K562 (cell line): ENCODE measurements around the gene MAPKAPK3. TPM values are rescaled to one million over a fixed set of nuclear protein-coding genes. Genes with fewer than 3 reads are reported as not detected.

Experiments used
- CBX2 ChIP-seq: fragments of 200-600 bp; sonication (generic); IDR thresholded peaks from one replicate; pipeline ENCODE4 v1.6.1; 2012; ENCODE audit warnings: mild to moderate bottlenecking, low read length, inconsistent platforms; ENCODE audit not compliant: insufficient read depth, poor library complexity, severe bottlenecking
- CEBPZ ChIP-seq: fragments of 150-350 bp; IDR thresholded peaks from 2 replicates; pipeline ENCODE4 v1.6.1; 2014; ENCODE audit warnings: low read depth, mild to moderate bottlenecking, low read length, borderline replicate concordance
- ESRRA ChIP-seq: fragments of 450-650 bp; IDR thresholded peaks from 2 replicates; pipeline ENCODE4 v1.6.1; 2014; ENCODE audit warnings: low read depth, mild to moderate bottlenecking, moderate library complexity, borderline replicate concordance
- FOXM1 ChIP-seq, 2 experiments: fragments of 450-650 bp in 1 of 2; sonication (generic) in 1 of 2; formaldehyde crosslinking in 1 of 2; IDR thresholded peaks; 2 replicates each; pipeline versions ENCODE4 v1.6.1 to v1.9.0; 2017 to 2022; ENCODE audit warnings: low read depth in 2 of 2, mild to moderate bottlenecking in 2 of 2, missing genetic modification reagents in 1 of 2, moderate library complexity in 1 of 2
- NBN ChIP-seq: fragments of 450-650 bp; IDR thresholded peaks from 2 replicates; pipeline ENCODE4 v1.6.1; 2016; ENCODE audit warnings: low read depth, mild to moderate bottlenecking
- NELFE ChIP-seq: IDR thresholded peaks from 2 replicates; pipeline ENCODE4 v1.6.1; 2011; ENCODE audit warnings: mild to moderate bottlenecking; ENCODE audit not compliant: insufficient read depth, insufficient read length
- NR2C1 ChIP-seq, 2 experiments: fragments of 450-650 bp; IDR thresholded peaks; 2 replicates each; pipeline ENCODE4 v1.6.1; 2017; ENCODE audit warnings: mild to moderate bottlenecking in 2 of 2, antibody characterized with exemption in 1 of 2, inconsistent platforms in 1 of 2, missing compliant biosample characterization in 1 of 2, missing genetic modification characterization in 1 of 2
- POU5F1 ChIP-seq: fragments of 150-350 bp; IDR thresholded peaks from 2 replicates; pipeline ENCODE4 v1.6.1; 2014; ENCODE audit warnings: borderline replicate concordance, low read length, low read depth, mild to moderate bottlenecking; ENCODE audit not compliant: partially characterized antibody
- SRF ChIP-seq, 2 experiments: fragments of 250-450, 450-650 bp in 1 of 2; sonication (Bioruptor Pico) in 1 of 2; sonication (generic) in 1 of 2; formaldehyde crosslinking; IDR thresholded peaks; 2 replicates each; pipeline versions ENCODE4 v1.5.0 to v1.5.1; 2020 to 2022; ENCODE audit warnings: mild to moderate bottlenecking in 1 of 2, missing genetic modification reagents in 1 of 2
- XRCC4 ChIP-seq: IDR thresholded peaks from one replicate; pipeline ENCODE4 v1.6.1; 2011; ENCODE audit not compliant: insufficient read depth, insufficient read length; ENCODE audit errors: extremely low read depth
- ZFP30 ChIP-seq: fragments of 250-450 bp; sonication (Bioruptor Pico); IDR thresholded peaks from 2 replicates; pipeline ENCODE4 v1.8.0; 2022; ENCODE audit warnings: moderate library complexity, mild to moderate bottlenecking, inconsistent platforms, borderline replicate concordance
- ZKSCAN8 ChIP-seq: fragments of 200-800 bp; sonication (Bioruptor generic); IDR thresholded peaks from 2 replicates; pipeline ENCODE4 v1.6.1; 2016; ENCODE audit warnings: missing genetic modification characterization, missing compliant biosample characterization
- ZNF140 ChIP-seq: fragments of 250-450 bp; sonication (Bioruptor Pico); IDR thresholded peaks from 2 replicates; pipeline ENCODE4 v1.8.0; 2021; ENCODE audit warnings: moderate library complexity, mild to moderate bottlenecking, inconsistent platforms
- ZNF609 ChIP-seq: sonication (generic); formaldehyde crosslinking; IDR thresholded peaks from 2 replicates; pipeline ENCODE4 v1.8.1; 2023; ENCODE audit warnings: missing genetic modification reagents, mild to moderate bottlenecking, borderline replicate concordance
- polyA plus RNA-seq, 8 experiments: library from polyadenylated mRNA; depleted of rRNA in 4 of 8; stranded (reverse) in 5 of 8; unstranded in 3 of 8; fragments of >200 nt; fragmentation: Nextera tagmentation in 2 of 8; fragmentation: Illumina TruSeq in 1 of 8; extraction: Ambion mirVana in 2 of 8; extraction: Trizol in 1 of 8; gene quantifications; 2 replicates each; pipeline versions ENCODE4 v1.2.1 to v1.2.3, GENCODE V29; 2011 to 2014; ENCODE audit warnings: inconsistent platforms in 1 of 8, missing spikeins in 1 of 8
- total RNA-seq, 7 experiments: library from RNA; depleted of rRNA in 6 of 7; stranded (reverse); fragments of >200 nt in 6 of 7; fragmentation: Illumina TruSeq in 2 of 7; extraction: Trizol in 2 of 7; gene quantifications; 2 replicates each; pipeline versions ENCODE4 v1.2.1 to v1.2.3, GENCODE V29; 2011 to 2021; ENCODE audit warnings: low replicate concordance in 1 of 7
- TF ChIP-seq, protein P1 (sequence below): fragments of 250-450 bp; sonication (Bioruptor Pico); IDR thresholded peaks from 2 replicates; pipeline ENCODE4 v1.5.0; 2022; ENCODE audit warnings: mild to moderate bottlenecking

Gene MAPKAPK3
- total and polyA plus RNA-seq, 9 of the 15 experiments (the other 6 are each of a cell fraction or from before 2014, with no cell fraction given): 8.0 to 56.4 (median 41.2) TPM

DNA sequence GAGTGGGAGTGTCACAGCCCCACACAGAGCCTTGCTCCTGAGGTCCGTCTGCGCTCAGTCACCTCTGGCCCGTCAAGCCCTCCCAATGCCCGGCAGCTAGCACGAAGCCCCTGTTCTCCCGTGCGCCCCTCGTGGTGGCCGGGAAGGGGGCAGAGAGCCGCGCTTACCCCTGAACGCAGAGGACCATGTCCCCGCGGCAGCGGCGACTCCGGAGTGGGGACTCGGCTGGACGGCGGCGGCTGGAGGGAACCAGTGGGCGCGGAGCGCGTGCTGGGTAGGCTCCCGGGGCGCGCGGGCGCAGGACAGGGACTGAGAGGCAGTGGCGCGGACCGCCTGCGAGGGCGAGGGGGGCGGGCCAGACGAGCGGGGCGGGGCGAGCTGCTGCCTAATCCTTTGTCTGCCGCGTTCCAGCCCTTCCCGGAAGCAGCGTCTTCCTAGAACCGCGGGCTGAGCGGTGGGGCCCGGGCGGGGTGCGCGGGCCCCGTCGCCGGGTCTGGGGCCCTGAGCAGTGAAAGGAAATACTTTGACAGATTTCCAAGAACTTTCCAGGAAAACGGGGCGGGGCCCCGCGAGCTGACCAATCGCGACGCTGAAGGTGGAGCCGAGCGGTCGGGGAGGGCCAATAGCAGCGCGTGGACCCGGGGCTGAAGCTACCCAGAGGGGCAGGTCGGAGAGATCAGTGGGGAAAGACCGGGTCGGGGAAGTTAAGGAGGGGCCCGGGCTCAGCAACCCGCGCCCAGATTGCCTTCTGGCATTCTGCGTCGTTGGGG is 5.3 kb upstream of the MAPKAPK3 start, which contains the start of gene CISH (continued):
- TF ChIP-seq ESRRA: peak; percentile 59; the same call in 1 of the 2 replicates
- TF ChIP-seq ZKSCAN8 (CRISPR knock-in tag): no peak
- TF ChIP-seq ZFP30 (CRISPR knock-in tag): no peak
- TF ChIP-seq ZNF609: no peak
- TF ChIP-seq NR2C1 (IDR thresholded peaks at IDR 0.05): no peak
- no peak for TF ChIP-seq NR2C1 (tag; IDR thresholded peaks at IDR 0.05)
- TF ChIP-seq ZNF140 (CRISPR knock-in tag): no peak
- TF ChIP-seq SRF (CRISPR knock-in tag; IDR thresholded peaks at IDR 0.05): no peak
- no peak for TF ChIP-seq CBX2
- no peak for TF ChIP-seq CEBPZ
- TF ChIP-seq XRCC4: no peak
- TF ChIP-seq, protein P1, sequence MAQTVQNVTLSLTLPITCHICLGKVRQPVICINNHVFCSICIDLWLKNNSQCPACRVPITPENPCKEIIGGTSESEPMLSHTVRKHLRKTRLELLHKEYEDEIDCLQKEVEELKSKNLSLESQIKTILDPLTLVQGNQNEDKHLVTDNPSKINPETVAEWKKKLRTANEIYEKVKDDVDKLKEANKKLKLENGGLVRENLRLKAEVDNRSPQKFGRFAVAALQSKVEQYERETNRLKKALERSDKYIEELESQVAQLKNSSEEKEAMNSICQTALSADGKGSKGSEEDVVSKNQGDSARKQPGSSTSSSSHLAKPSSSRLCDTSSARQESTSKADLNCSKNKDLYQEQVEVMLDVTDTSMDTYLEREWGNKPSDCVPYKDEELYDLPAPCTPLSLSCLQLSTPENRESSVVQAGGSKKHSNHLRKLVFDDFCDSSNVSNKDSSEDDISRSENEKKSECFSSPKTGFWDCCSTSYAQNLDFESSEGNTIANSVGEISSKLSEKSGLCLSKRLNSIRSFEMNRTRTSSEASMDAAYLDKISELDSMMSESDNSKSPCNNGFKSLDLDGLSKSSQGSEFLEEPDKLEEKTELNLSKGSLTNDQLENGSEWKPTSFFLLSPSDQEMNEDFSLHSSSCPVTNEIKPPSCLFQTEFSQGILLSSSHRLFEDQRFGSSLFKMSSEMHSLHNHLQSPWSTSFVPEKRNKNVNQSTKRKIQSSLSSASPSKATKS (CRISPR knock-in tag): no peak
- no peak for TF ChIP-seq POU5F1
- no peak; the same call in 1 of the 2 replicates for TF ChIP-seq FOXM1 (IDR thresholded peaks at IDR 0.05; ENCODE audit: low read depth)
- no peak for TF ChIP-seq FOXM1 (CRISPR knock-in tag; IDR thresholded peaks at IDR 0.05; ENCODE audit: low read depth)
- TF ChIP-seq NELFE: no peak
- TF ChIP-seq NBN: 0 out of 2 replicates have a peak, but pooled peaks have one; percentile 4
